GM21825 (cell line): ENCODE data around the gene STON1.
"Not testable (repeated sequence)": the region's sequence is repeated elsewhere in the genome, so short reads cannot be mapped to it uniquely, and the experiment has no call there.

Experiments used
- ATAC-seq: cut with Tn5 transposase; IDR thresholded peaks from one replicate; pipeline ENCODE4 v1.9.1; 2021; ENCODE audit warnings: mild to moderate bottlenecking, moderate library complexity; ENCODE audit not compliant: unreplicated experiment

STON1 gene, protein sequence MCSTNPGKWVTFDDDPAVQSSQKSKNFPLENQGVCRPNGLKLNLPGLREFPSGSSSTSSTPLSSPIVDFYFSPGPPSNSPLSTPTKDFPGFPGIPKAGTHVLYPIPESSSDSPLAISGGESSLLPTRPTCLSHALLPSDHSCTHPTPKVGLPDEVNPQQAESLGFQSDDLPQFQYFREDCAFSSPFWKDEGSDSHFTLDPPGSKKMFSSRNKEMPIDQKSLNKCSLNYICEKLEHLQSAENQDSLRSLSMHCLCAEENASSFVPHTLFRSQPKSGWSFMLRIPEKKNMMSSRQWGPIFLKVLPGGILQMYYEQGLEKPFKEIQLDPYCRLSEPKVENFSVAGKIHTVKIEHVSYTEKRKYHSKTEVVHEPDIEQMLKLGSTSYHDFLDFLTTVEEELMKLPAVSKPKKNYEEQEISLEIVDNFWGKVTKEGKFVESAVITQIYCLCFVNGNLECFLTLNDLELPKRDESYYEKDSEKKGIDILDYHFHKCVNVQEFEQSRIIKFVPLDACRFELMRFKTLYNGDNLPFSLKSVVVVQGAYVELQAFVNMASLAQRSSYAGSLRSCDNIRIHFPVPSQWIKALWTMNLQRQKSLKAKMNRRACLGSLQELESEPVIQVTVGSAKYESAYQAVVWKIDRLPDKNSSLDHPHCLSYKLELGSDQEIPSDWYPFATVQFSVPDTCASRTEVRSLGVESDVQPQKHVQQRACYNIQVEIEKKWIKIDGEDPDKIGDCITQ

DNA sequence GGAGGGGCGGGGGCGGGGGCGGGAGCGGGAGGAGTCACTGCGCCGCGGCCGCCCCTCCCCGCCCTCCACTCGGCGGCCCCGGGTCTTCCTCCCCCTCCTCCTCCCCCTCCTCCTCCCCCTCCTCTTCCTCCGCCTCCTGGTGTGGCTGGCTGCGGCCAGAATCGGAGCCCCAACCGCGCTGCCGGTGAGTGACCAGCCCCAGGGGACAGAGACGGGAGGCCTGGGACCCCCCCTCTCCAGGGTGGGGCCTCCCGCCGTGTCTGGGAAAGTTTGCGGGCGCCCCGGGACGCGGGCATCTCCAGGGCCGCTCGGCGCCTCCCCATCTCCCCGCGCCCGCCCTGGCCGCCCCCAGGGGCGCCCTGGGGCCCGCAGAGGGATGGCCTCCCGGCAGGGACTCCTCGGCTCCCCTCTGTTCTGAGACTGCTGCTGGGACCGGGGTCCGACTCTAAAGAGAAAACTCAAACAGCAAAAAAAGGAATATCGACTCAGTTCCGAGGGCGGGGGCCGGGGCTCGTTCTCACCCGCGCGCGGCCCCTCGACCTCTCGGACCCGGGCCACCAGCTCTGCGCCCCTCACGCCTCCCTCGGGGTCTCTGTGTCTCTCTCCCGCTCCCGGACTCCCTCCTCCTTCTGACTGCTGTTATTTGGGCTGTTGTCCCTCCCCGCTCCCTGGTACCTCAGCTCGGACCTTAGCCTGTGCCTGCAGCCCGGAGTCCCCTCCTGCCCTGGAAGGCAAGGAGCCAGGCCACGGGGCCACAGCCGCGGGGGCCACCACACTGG lies at the start of gene STON1:
Gene STON1 (plus strand): TSS at position 122 of the 779 bp plus-strand sequence. CDS start 50,480 bp downstream, outside the sequence.
- no peak for ATAC-seq

DNA sequence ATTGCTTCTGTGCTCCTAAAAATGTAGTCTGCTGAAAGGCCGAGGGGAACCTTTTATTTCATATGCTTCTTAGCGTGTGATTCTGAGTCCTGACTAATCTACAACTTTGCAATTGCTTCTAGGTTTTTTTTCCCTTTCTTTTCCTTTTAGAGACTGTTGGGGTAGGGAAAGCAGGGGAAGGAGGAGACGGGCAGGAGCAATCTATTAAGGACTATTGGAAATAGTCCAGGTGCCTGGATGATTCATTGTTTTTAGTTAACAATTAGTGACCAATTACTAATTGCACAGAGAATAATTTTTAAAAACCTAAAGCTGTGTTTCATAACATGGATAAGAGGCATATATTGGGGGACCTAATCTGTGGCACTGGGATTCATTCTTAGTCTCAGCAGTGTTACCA lies 49.4 kb upstream of the STON1 start:
- ATAC-seq: no peak

DNA sequence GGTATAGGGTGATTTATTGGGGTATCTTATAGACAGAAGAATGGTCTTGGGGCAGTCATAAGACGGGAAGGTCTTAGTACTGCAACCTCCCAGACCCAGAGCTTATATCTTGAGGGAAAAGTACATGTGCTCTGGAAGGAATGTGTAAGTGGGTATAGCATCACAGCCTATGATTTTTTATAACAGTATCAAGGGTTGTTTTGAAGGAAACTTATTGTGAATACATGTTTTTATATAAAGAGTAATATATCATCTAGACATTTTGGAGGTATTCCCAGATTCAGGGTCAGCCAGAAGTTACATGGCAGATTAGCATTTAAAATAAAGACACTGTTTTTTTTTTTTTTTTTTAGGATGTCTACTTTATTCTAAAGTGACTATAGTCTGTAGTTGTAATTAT lies 47.6 kb upstream of the STON1 start:
- ATAC-seq: no peak

DNA sequence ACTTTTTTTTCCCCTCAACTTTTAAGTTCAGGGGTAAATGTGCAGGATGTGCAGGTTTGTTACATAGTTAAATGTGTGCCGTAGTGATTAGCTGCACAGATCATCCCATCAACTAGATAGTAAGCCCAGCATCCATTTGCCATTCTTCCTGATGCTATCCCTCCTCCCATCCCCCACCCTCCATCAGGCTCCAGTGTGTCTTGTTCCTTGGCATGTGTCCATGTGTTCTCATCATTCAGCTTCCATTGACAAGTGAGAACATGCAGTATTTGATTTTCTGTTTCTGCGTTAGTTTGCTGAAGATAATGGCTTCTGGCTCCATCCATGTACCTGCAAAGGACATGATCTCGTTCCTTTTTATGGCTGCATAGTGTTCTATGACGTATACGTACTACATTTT lies 47.2 kb upstream of the STON1 start:
- no peak for ATAC-seq

DNA sequence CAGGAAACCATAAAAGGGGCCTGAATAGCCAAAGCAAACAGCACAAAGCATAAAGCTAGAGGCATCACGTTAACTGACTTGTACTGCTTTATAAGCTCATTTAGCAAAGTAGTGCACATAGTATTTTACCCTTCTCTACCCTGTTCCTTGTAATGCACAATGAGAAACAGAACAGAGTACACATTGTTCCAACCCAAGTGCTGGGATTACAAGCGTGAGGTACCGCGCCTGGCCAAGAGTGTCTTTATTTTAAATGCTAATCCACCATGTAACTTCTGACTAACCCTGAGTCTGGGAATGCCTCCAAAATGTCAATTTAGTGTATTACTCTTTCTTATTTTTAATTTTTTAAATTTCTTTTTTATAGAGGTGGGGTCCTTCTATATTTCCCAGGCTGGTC lies 46.4 kb upstream of the STON1 start:
- ATAC-seq: no peak

DNA sequence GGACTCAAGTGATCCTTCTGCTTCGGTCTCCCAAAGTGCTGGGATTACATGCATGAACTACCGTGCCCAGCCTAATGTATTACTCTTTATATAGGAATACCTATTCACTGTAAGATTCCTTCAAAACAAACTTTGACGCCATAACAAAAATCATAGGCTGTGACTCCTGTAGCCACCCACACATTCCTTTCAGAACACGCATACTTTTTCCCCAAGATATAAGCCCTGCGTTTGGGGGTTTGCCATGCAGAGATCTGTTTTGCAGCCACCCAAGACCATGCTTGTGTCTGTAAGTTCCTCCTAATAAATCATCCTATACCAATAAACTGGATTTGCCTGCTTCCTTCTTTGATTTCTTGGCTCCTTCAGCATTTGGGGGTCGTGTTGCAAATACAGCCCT lies 46.0 kb upstream of the STON1 start:
- no peak for ATAC-seq

DNA sequence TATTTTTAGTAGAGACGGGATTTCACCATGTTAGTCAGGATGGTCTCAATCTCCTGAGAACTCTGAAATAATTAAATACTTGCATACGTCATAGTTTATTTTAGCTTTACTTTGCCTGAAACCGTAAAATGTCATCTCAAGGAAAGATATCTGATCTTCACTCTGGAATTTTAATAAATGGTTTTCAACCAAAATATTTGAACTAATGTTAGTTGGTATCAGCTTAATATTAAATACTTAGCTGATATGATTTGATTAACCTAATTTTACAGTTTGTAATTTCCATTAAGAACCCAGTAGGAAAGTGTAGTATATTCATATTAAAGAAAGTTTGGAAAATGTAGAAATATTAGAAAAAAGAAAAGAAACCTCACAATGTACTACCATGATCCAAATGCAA lies 41.4 kb upstream of the STON1 start:
- no peak for ATAC-seq

DNA sequence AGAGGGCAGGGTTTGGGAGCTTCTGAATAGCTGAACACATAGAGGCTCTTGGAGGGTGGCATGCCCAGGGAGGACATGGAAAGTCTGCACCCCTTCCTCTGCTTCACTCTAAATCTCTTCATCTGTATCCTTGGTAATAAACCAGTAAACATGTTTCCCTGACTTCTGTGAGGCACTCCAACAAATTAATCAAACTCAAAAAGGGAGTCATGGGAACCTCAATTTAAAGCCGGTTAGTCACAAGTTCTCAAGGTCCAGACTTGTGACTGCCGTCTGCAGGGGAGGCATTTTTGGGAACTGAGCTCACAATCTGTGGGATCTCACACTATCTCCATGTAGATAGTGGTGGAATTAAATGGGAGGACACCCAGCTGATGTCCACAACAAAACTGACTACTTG lies 33.1 kb upstream of the STON1 start:
- ATAC-seq: no peak

DNA sequence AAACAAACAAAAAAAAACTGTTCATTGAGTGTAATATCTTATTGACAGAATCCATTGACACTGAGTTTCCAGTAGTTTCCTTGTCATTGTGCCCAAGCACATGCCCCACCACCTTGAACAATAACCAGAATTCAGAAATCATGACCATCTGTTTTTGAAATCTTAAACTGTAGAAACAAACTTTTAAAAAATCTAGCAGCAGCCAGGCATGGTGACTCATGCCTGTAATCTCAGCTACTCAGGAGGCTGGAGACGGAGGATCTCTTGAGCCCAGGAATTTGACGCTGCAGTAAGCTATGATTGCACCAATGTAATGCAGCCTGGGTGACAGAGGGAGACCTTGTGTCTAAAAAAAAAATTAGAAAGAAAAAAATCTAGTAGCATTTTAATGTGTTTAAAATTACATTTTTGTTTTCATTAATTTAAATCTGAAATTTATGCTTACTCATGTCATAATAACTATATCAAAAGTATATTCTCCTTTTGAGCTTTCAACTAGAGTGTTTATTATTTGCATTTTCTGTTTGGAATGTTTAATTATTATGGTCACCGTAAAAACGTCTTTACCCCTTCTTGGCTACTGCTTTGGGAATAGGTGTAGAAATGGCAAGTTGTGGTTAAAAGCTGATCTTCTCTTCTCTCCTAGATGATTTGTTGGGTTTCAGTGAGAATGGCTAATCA lies 25.2 kb upstream of the STON1 start:
- ATAC-seq: no peak

DNA sequence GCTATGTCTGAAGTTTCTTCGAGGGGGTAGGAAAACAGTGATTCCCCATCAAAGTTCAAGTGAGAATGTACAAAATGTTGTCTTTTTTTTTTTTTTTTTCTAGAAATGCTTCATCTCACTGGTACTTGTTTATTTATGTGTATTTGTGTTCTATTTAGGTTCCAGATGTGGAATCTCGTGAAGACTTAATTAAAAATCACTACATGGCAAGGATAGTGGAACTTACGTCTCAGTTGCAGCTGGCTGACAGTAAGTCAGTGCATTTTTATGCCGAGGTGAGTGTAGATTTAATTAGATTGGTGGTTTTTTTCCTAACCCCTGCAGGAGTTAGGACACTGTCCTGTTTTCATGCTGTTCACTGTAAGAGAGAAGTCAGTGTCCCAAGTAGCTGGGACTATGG lies 22.8 kb upstream of the STON1 start:
- no peak for ATAC-seq

DNA sequence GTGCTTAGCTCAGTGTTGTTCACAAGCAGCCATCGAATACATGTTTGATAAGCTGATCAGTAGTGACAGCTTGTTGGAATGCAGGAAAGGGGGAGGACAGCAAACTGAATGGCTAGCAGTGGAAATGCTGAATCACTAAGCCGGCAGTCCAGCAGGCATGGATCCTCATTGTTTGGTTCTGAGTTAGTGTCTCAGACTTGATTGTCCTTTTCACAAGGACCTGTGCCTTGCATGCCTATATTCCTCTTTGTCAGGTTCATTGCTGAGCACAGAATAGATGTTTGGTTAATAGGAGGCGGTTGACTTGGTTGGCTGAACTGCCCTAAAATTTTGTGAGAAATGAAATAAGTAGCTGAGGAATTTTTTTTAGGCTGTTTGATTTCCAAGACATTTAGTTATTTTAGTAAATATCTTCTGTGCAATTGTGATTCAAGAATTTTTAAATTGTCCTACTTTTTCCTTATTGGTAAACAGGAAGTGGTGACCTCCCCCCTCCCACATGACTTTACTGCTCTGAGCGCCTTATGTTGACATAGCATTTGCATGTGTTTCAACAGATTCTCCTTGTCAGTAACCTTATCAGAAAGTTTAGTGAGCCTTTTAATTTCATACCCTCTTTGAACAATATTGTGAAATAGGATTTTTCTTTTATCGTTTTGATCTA lies 21.4 kb upstream of the STON1 start:
- no peak for ATAC-seq

DNA sequence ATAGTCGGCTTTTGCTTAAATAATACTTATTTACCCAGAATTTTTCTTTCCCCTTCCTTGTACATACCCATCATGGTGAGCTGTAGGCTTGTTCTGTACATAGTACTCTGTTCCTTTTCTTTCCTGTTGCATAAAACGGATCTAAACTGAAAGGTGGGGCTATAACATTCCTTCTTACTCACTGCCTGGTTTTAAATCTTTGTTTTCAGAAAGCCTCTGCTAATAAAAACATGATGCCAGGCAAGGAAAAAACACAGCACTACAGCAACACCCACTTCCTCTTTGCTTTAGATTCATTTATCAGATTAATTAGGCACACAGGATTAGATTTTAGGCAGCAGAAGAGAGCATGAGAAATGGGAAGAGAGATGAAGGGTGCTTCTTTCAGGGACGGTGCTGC lies 19.6 kb upstream of the STON1 start:
- no peak for ATAC-seq

DNA sequence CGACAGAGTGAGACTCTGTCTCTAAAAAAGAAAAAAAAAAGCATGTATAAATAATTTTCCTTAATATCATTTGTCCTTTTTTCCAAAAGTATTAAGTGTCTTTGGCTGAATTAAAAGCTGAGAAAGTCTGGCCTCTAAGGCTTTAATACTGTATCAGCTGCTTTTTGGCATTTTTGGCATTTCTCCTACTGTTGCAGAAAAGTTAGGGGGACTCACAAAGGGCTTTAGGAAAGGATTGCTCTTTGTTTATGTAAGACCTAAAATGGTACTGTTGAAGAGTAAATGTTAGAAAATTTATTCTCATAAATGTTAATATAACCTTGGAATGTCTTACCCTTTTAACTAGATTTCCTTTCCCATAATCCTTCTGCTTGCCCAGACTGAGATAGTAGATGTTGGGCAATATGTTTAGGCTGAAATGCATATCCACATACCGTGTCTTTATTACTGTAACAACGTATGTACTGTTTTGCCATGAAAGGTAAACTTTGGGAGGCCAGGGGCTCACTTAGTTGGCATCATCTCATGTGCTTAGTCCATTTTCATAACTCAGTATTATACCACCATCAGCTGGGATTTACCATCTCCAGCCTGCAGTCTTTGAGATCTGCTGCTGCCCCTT lies 18.0 kb upstream of the STON1 start:
- no peak for ATAC-seq

DNA sequence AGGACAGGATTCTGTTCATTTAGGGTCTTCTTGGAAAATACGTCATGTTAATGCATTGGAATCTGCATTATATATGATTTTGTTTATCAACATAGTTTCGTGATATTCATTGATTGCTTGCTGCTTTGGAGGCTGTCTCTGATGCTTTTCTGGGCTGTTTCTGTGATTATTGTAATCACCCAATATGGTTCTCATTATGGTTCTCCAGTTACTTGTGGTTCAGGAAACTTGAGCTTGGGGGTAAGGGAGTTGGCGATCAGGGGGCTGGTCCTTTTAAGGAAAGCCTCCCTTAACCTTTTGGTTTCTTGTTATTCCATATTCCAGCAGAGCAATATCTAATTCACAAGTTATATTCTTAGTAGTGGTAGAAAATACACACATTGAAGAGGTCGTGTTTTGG lies 17.4 kb upstream of the STON1 start:
- ATAC-seq: no peak

DNA sequence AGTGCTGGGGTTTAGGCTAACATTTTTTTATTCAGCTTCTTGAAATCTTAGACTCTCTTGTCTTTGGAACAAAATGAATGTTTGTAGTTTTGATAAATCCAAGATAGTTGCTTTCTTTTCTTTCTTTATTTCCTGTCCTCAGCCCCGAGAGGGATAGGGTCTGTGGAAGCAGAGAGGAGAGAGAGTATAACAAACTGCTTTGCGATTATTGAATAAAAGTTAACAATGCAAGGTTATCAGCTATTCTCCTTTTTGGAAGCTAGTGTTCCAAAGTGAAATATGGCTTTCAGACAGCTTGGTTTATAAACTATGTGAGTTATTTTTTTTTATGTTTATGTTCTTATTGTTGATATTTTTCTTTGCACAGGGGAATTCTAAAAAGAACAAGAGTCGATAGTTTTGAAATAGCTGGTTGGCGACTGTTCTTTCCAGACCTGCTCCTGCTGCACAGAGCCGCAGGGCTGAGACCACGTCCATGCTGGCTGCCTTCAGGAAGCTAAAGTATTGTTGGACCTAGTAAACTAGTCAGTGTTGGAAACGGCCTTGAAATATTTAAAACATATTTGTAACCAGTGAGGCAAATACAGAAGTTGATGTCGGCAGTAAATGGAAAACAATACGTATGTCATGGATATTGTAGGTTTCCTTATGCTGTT lies 15.5 kb upstream of the STON1 start:
- ATAC-seq: no peak

DNA sequence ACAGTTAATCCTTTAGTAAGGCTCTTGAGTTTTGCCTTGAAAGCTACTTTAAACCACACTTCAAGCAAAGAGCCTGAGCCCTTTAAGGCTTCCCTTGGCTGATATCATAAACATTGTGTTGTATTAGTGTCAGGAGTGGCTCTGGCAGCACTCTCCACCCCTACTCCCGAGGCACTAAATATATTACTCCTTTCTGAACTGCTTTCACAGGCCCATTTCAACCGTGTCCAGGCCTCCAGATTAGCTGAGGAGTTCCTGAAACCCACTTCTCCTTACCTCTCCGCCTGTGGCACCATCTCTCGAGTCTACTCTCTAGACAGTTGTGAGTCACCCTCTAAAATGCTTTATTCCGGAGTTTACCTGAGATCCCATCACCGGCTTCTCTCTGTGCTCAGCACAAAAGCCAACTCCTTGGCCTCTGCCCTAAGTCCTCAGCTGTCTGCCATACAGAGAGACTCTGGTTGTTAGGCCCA lies 14.4 kb upstream of the STON1 start:
- no peak for ATAC-seq

DNA sequence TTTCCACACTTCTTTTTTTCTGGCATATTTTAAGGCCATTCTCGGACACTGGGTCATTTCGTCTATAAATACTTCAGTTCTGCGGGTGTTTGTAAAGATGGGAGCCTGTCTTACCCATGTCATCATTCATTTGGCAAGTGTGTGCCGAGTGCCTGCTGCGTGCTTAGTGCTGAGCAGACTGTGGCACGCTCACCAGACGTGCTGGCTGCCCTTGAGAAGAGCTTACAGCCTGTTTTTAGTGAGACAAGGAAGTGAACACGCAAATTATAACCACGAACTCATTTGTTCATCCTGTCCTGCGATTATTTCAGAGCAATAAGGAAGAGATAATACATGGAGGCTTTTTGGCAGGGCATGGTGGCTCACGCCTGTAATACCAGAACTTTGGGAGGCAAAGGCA lies 10.4 kb upstream of the STON1 start:
- no peak for ATAC-seq

DNA sequence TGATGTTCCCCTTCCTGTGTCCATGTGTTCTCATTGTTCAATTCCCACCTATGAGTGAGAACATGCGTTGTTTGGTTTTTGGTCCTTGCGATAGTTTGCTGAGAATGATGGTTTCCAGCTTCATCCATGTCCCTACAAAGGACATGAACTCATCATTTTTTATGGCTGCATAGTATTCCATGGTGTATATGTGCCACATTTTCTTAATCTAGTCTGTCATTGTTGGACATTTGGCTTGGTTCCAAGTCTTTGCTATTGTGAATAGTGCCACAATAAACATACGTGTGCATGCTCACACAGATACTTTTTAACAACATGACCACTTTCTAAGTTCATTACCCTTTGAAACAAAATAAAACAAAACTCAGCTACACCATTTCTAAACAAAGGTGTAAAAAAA lies 5.2 kb upstream of the STON1 start:
- ATAC-seq: not testable (repeated sequence)

DNA sequence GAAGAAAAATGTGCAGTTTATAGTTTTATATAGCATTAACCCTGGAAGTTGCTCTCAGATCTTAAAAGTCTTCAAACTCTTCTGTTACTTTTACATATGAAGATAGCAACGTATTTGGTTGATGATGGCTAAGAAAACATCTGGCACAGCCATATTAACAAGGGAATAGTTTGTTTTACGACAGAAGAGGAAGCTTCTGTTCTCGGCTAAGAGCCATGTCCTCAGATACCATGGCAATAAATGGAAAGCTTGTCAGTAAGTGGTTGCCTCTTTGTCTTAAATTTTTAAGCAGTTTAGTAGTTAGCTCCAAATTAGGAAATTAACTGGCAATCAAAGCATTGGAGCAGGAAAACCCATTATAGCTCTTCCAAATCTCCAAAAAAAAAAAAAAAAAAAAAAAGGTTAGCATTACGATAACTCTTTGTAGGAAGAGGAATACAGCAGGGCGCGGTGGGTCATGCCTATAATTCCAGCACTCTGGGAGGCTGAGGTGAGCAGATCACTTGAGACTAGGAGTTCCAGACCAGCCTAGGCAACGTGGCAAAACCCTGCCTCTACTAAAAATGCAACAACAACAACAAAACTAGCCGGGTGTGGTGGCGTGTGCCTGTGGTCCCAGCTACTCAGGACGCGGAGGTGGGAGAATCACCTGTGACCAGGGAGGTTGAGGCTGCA lies 4.5 kb upstream of the STON1 start:
- ATAC-seq: no peak
